ENCODE results near the gene SCAF1. TPM values are rescaled to one million over a fixed set of nuclear protein-coding genes. Genes with fewer than 3 reads are reported as not detected.

Gene SCAF1
- polyA plus RNA-seq, 3 donors, result 28.4 to 44.1 (median 43.4) TPM

GRCh38 chr19:49657493-49658138, 15.6 kb downstream of the SCAF1 start:
- DNase-seq (ENCODE audit: extremely low read depth in 1 of 11, low read depth in 9 of 11, low spot score in 4 of 11), result no peak

GRCh38 chr19:49658139-49658517, 16.1 kb downstream of the SCAF1 start:
- no peak for DNase-seq (ENCODE audit: extremely low read depth in 1 of 11, low read depth in 9 of 11, low spot score in 4 of 11)

GRCh38 chr19:49658566-49659442, 16.8 kb downstream of the SCAF1 start:
- no peak for DNase-seq (ENCODE audit: extremely low read depth in 1 of 11, low read depth in 9 of 11, low spot score in 4 of 11)

- DNase-seq (ENCODE audit: extremely low read depth in 1 of 11, low read depth in 9 of 11, low spot score in 4 of 11), result no peak
Observed at GRCh38 chr19:49660338-49660961, 18.4 kb downstream of the SCAF1 start.

- DNase-seq (ENCODE audit: extremely low read depth in 1 of 11, low read depth in 9 of 11, low spot score in 4 of 11), result no peak
Observed at GRCh38 chr19:49662011-49662410, 20.0 kb downstream of the SCAF1 start.

GRCh38 chr19:49663224-49663623, 21.2 kb downstream of the SCAF1 start:
- no peak for DNase-seq (ENCODE audit: extremely low read depth in 1 of 11, low read depth in 9 of 11, low spot score in 4 of 11)

GRCh38 chr19:49664171-49665035, 22.4 kb downstream of the SCAF1 start:
- DNase-seq (ENCODE audit: extremely low read depth in 1 of 11, low read depth in 9 of 11, low spot score in 4 of 11), result peak in 7 of 11 donors; percentile 63 to 76 (median 73)

- no peak for DNase-seq (ENCODE audit: extremely low read depth in 1 of 11, low read depth in 9 of 11, low spot score in 4 of 11)
Observed at GRCh38 chr19:49665036-49665350, 23.0 kb downstream of the SCAF1 start.

- DNase-seq (ENCODE audit: extremely low read depth in 1 of 11, low read depth in 9 of 11, low spot score in 4 of 11), result peak; percentile 92 to 98 (median 95)
Observed at GRCh38 chr19:49665351-49666119, 23.5 kb downstream of the SCAF1 start, which contains the start of the genes BCL2L12 and IRF3. Gene BCL2L12 (plus strand): TSS chr19:49665933. CDS start chr19:49666693, 760 bp downstream. Gene IRF3 (minus strand): TSS chr19:49665857. CDS start chr19:49664838, 1,019 bp downstream.

GRCh38 chr19:49666120-49666444, 24.1 kb downstream of the SCAF1 start:
- peak in 1 of 11 donors; percentile 43 for DNase-seq (ENCODE audit: extremely low read depth in 1 of 11, low read depth in 9 of 11, low spot score in 4 of 11)

- no peak for DNase-seq (ENCODE audit: extremely low read depth in 1 of 11, low read depth in 9 of 11, low spot score in 4 of 11)
Observed at GRCh38 chr19:49667473-49667872, 25.5 kb downstream of the SCAF1 start.

- no peak for DNase-seq (ENCODE audit: extremely low read depth in 1 of 11, low read depth in 9 of 11, low spot score in 4 of 11)
Observed at GRCh38 chr19:49669516-49669915, 27.5 kb downstream of the SCAF1 start.

- peak in 5 of 11 donors; percentile 53 to 73 (median 70) for DNase-seq (ENCODE audit: extremely low read depth in 1 of 11, low read depth in 9 of 11, low spot score in 4 of 11)
Observed at GRCh38 chr19:49672131-49672919, 30.3 kb downstream of the SCAF1 start.

- peak in 10 of 11 donors; percentile 79 to 99 (median 86) for DNase-seq (ENCODE audit: extremely low read depth in 1 of 11, low read depth in 9 of 11, low spot score in 4 of 11)
Observed at GRCh38 chr19:49676136-49676783, 34.3 kb downstream of the SCAF1 start.

- DNase-seq (ENCODE audit: extremely low read depth in 1 of 11, low read depth in 9 of 11, low spot score in 4 of 11), result peak; percentile 100
Observed at GRCh38 chr19:49676784-49677230, 34.8 kb downstream of the SCAF1 start.

- peak in 2 of 11 donors; percentile 46 to 56 for DNase-seq (ENCODE audit: extremely low read depth in 1 of 11, low read depth in 9 of 11, low spot score in 4 of 11)
Observed at GRCh38 chr19:49677231-49677900, 35.4 kb downstream of the SCAF1 start, which contains the start of gene PRMT1. Gene PRMT1 (plus strand): TSS chr19:49677271. CDS start chr19:49677281, 10 bp downstream.
